ENCODE results near the gene MARCKSL1. TPM values are rescaled to one million over a fixed set of nuclear protein-coding genes. Genes with fewer than 3 reads are reported as not detected.
A peak's percentile ranks its signal among the peaks of the same experiment; 100 is the strongest.
"Not testable (repeated sequence)": the region's sequence is repeated elsewhere in the genome, so short reads cannot be mapped to it uniquely, and the experiment has no call there.

Gene MARCKSL1
- total RNA-seq, 1 donor from 2014 or later, result 21.8 TPM

DNA sequence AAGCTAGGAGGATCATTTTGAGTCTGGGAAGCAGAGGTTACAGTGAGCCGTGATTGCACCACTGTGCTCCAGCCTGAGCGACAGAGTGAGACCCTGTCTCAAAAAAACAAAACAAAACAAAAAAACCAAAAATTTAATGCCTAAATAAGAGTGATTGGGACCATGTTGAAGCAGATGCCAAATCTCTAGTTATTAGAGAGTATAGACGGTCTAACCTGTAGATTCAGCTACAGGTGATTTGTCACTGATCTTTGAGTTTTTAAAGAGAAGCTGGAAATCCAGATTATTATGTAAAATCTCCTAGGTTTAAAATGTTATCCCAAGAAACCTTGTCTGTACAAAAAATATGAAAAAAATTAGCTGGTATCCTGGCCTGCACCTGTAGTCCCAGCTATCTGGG lies 32.7 kb downstream of the MARCKSL1 start:
- Histone ChIP-seq H3K9me3 (peaks cover 0 to 4% of the 10 kb centered on the region in 2 donors), H3K27me3 (no peaks in the 10 kb centered on the region), H3K27ac (no peak overlapping the region), H3K4me3 (no peak overlapping the region), H3K4me1 (no peaks in the 10 kb centered on the region), H3K36me3 (peaks cover 30 to 41% of the 10 kb centered on the region in 2 donors)
- intact Hi-C loops (cut with DNase I), result no loop called here
- no peak for DNase-seq (ENCODE audit: low spot score in 2 of 2)
- TF ChIP-seq CTCF (IDR thresholded peaks at IDR 0.05), result no peak

DNA sequence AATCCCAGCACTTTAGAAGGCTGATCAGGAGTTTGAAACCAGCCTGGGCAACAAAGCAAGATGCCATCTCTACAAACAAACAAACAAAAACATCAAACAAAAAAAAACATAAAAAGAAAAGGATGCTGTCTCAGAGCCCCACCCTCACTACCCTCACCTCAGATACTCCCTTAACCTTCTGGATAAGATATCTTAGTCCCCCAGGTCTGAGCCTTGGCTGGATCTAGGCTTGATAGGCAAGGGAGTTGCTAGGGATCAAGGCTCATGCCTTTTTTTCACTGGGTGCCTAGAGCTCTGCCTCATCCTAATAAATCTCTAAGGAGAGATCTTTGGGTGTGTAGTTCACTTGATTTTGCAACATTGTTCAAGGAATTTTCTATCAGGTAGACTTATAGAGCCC lies 36.7 kb downstream of the MARCKSL1 start:
- intact Hi-C loops (cut with DNase I), result no loop called here
- H3K27ac ChIP-seq, result no peak overlapping the region
- H3K36me3 ChIP-seq, result peaks cover 17 to 23% of the 10 kb centered on the region in 2 donors
- H3K4me1 ChIP-seq, result no peaks in the 10 kb centered on the region
- TF ChIP-seq CTCF (IDR thresholded peaks at IDR 0.05), result no peak
- no peak for DNase-seq (ENCODE audit: low spot score in 2 of 2)
- H3K27me3 ChIP-seq, result no peaks in the 10 kb centered on the region
- H3K4me3 ChIP-seq, result no peak overlapping the region
- no peaks in the 10 kb centered on the region for H3K9me3 ChIP-seq

- peaks cover 7 to 12% of the 10 kb centered on the region in 2 donors for H3K36me3 ChIP-seq
- intact Hi-C loops (cut with DNase I); H3K27ac ChIP-seq; H3K27me3 ChIP-seq; DNase-seq (ENCODE audit: low spot score in 2 of 2); H3K9me3 ChIP-seq; H3K4me1 ChIP-seq; H3K4me3 ChIP-seq: not testable (repeated sequence)
These were observed 37.8 kb downstream of the MARCKSL1 start for GRCh38 chr1:32298211-32298610.

DNA sequence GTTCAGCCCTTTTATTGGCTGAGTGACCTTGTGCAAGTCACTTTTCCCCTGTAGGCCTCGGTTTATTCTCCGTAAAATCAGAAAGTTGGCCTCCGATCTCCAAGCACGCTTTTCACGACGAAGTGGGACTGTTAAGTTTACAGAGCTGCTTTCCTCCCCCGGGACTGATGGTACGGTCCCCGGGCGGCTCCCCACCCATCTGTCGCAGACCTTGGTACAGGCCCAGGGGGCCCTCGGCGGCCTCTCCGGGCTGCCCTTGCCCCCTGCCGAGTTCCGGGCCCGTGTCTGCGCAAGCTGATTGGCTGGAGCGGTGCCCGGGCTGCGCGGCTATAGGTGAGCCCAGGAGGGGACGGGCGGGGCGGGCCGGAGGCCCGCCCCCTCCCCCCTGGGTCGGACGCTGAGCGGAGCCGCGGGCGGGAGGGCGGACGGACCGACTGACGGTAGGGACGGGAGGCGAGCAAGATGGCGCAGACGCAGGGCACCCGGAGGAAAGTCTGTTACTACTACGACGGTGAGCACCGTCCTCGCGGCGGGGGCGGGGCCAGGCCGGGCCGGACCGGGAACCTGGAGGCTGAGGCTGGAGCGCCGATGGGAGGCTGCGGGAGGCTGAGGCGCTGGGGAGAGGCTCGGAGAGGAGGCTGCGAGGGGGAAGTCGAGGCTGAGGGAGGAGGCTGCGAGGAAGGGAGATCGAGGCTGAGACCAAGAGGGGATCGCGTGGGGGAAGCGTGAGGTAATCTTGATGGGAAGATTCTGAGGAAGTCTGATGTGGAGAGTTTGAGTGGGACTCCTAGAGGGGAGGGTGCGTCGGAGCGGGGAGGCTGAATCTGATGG lies 44.1 kb downstream of the MARCKSL1 start, which contains the start of gene HDAC1:
HDAC1 (plus strand) TSS at position 376 of the 831 bp plus-strand sequence; CDS start at position 463, 87 bp downstream.
- intact Hi-C loops (cut with DNase I), result loop anchor here (2.0 to 5.0 kb wide), 6 partner anchors 51 to 113 kb away; partner anchors contain the start of genes BSDC1, CCDC28B, EIF3I and TMEM234
- Histone ChIP-seq H3K4me1 (peaks cover 0 to 4% of the 10 kb centered on the region in 2 donors), H3K9me3 (no peaks in the 10 kb centered on the region), H3K4me3 (peak within 1 kb of the TSS; percentile 77 to 80), H3K27me3 (no peaks in the 10 kb centered on the region), H3K27ac (peak within 1 kb of the TSS; percentile 77 to 82), H3K36me3 (no peaks in the 10 kb centered on the region)
- peak; percentile 89 to 98 for DNase-seq (ENCODE audit: low spot score in 2 of 2)
- TF ChIP-seq CTCF (IDR thresholded peaks at IDR 0.05), result no peak

DNA sequence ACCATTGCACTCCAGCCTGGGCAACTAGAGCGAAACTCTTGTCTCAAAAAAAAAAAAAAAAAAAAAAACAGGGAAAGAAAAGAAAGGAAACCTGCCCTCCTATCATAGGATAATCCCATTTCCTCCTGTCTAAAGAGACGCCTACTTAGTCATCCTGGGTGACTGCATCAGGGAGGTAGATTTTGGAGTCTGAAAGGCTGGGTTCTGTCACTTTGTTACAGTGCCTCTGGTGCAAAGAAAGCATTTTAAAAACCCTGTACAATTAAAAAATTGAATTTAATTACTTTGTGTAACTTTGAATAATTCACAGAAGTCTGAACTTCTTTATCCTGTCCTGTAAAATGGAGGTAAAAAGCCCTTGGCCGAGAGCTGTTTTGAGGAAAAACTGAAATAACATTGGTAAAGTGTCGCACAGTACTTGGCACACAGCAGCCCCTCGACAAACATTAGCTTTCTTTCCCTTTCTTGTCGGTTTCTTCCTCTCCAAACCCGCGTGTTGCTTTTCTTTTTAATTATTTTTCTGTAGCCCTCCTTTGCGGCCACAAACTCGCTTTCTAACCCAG lies 44.8 kb downstream of the MARCKSL1 start:
- intact Hi-C loops (cut with DNase I), result loop anchor here (5.0 kb wide), 2 partner anchors 69 to 89 kb away; partner anchors contain the start of genes CCDC28B, EIF3I and TMEM234
- DNase-seq (ENCODE audit: low spot score in 2 of 2), result no peak
- Histone ChIP-seq H3K27ac (peak overlapping the region; percentile 77 to 82), H3K4me1 (peaks cover 0 to 4% of the 10 kb centered on the region in 2 donors), H3K9me3 (no peaks in the 10 kb centered on the region), H3K27me3 (no peaks in the 10 kb centered on the region), H3K36me3 (no peaks in the 10 kb centered on the region), H3K4me3 (peak overlapping the region; percentile 77 to 80)
- TF ChIP-seq CTCF (IDR thresholded peaks at IDR 0.05), result no peak

GRCh38 chr1:32289256-32289655 lies 46.8 kb downstream of the MARCKSL1 start:
- DNase-seq (ENCODE audit: low spot score in 2 of 2), result no peak
- no peaks in the 10 kb centered on the region for H3K36me3 ChIP-seq
- H3K9me3 ChIP-seq, result no peaks in the 10 kb centered on the region
- H3K27ac ChIP-seq, result no peak overlapping the region
- H3K4me1 ChIP-seq, result peaks cover 0 to 4% of the 10 kb centered on the region in 2 donors
- no peaks in the 10 kb centered on the region for H3K27me3 ChIP-seq
- no peak overlapping the region for H3K4me3 ChIP-seq
- intact Hi-C loops (cut with DNase I), result no loop called here
- no peak for TF ChIP-seq CTCF (IDR thresholded peaks at IDR 0.05)
